SK-N-SH treated with all-trans-retinoic acid at 6 μM for 48 hours (cell line): ENCODE measurements around the gene SSR4.

Experiments used
- ATAC-seq: fragments of 200-7000 bp; cut with Tn5 transposase; 3 replicates; pipeline ENCODE4 v1.9.1; 2020; ENCODE audit warnings: mild to moderate bottlenecking, moderate library complexity
- ARNTL ChIP-seq: fragments of 450-650 bp; formaldehyde crosslinking; IDR thresholded peaks from 2 replicates; pipeline ENCODE4 v1.5.0; 2020; ENCODE audit warnings: low read depth, mild to moderate bottlenecking, moderate library complexity, borderline replicate concordance
- BACH2 ChIP-seq: fragments of 250-450 bp; sonication (Bioruptor Pico); IDR thresholded peaks from 2 replicates; pipeline ENCODE4 v1.9.0; 2021; ENCODE audit warnings: mild to moderate bottlenecking, borderline replicate concordance
- CREB5 ChIP-seq: fragments of 250-450 bp; sonication (Bioruptor Pico); IDR thresholded peaks from 2 replicates; pipeline ENCODE4 v1.5.1; 2020; ENCODE audit warnings: low read depth, mild to moderate bottlenecking, moderate library complexity
- CSDC2 ChIP-seq: fragments of 250-450 bp; sonication (Bioruptor Pico); IDR thresholded peaks from 2 replicates; pipeline ENCODE4 v1.5.0; 2020; ENCODE audit warnings: mild to moderate bottlenecking, moderate library complexity
- ESRRG ChIP-seq: fragments of 250-450 bp; sonication (Bioruptor Pico); IDR thresholded peaks from 2 replicates; pipeline ENCODE4 v1.6.1; 2021; ENCODE audit warnings: mild to moderate bottlenecking
- GLIS3 ChIP-seq: fragments of 250-450 bp; sonication (Bioruptor Pico); IDR thresholded peaks from 2 replicates; pipeline ENCODE4 v1.5.0; 2020; ENCODE audit warnings: mild to moderate bottlenecking, moderate library complexity
- ISL1 ChIP-seq: fragments of 250-450 bp; sonication (Bioruptor Pico); IDR thresholded peaks from 2 replicates; pipeline ENCODE4 v2.1.2; 2022; ENCODE audit warnings: mild to moderate bottlenecking, moderate library complexity
- OSR1 ChIP-seq: fragments of 250-450 bp; sonication (Bioruptor Pico); IDR thresholded peaks from 2 replicates; pipeline ENCODE4 v1.8.0; 2022; ENCODE audit warnings: moderate library complexity, mild to moderate bottlenecking, inconsistent platforms
- PATZ1 ChIP-seq: fragments of 250-450 bp; sonication (Bioruptor Pico); IDR thresholded peaks from 2 replicates; pipeline ENCODE4 v1.8.0; 2020; ENCODE audit warnings: mild to moderate bottlenecking, moderate library complexity, borderline replicate concordance
- POU6F1 ChIP-seq: fragments of 250-450 bp; sonication (Bioruptor Pico); IDR thresholded peaks from 2 replicates; pipeline ENCODE4 v1.8.0; 2021; ENCODE audit warnings: low read depth, mild to moderate bottlenecking, moderate library complexity, borderline replicate concordance
- PPARA ChIP-seq: fragments of 250-450 bp; sonication (Bioruptor Pico); IDR thresholded peaks from 2 replicates; pipeline ENCODE4 v1.5.0; 2020; ENCODE audit warnings: mild to moderate bottlenecking, borderline replicate concordance
- RARB ChIP-seq: fragments of 250-450 bp; sonication (Bioruptor Pico); IDR thresholded peaks from 2 replicates; pipeline ENCODE4 v1.8.0; 2021; ENCODE audit warnings: mild to moderate bottlenecking, moderate library complexity
- SNAI2 ChIP-seq: fragments of 250-450 bp; sonication (Bioruptor Pico); IDR thresholded peaks from 2 replicates; pipeline ENCODE4 v1.5.0; 2020; ENCODE audit warnings: mild to moderate bottlenecking, moderate library complexity
- TSHZ2 ChIP-seq: fragments of 250-450 bp; sonication (Bioruptor Pico); IDR thresholded peaks from 2 replicates; pipeline ENCODE4 v1.5.0; 2020; ENCODE audit warnings: mild to moderate bottlenecking, moderate library complexity
- ZFP3 ChIP-seq: fragments of 250-450 bp; sonication (Bioruptor Pico); IDR thresholded peaks from 2 replicates; pipeline ENCODE4 v1.5.0; 2020; ENCODE audit warnings: mild to moderate bottlenecking, moderate library complexity
- ZNF565 ChIP-seq: fragments of 450-650 bp; formaldehyde crosslinking; conservative IDR thresholded peaks from 2 replicates; pipeline ENCODE4 v1.5.0; 2020; ENCODE audit warnings: low read depth, mild to moderate bottlenecking, moderate library complexity
- ZNF70 ChIP-seq: fragments of 450-650 bp; formaldehyde crosslinking; IDR thresholded peaks from 2 replicates; pipeline ENCODE4 v1.5.0; 2020; ENCODE audit warnings: mild to moderate bottlenecking, moderate library complexity
- ZNF8 ChIP-seq: fragments of 450-650 bp; formaldehyde crosslinking; IDR thresholded peaks from 2 replicates; pipeline ENCODE4 v1.5.0; 2020; ENCODE audit warnings: mild to moderate bottlenecking, moderate library complexity

Gene SSR4

GRCh38 chrX:153764786-153765137, 29.7 kb upstream of the SSR4 start (continued):
- TF ChIP-seq PPARA (CRISPR knock-in tag) (no peak), GLIS3 (CRISPR knock-in tag) (no peak), SNAI2 (no peak), CSDC2 (CRISPR knock-in tag) (no peak)

DNA sequence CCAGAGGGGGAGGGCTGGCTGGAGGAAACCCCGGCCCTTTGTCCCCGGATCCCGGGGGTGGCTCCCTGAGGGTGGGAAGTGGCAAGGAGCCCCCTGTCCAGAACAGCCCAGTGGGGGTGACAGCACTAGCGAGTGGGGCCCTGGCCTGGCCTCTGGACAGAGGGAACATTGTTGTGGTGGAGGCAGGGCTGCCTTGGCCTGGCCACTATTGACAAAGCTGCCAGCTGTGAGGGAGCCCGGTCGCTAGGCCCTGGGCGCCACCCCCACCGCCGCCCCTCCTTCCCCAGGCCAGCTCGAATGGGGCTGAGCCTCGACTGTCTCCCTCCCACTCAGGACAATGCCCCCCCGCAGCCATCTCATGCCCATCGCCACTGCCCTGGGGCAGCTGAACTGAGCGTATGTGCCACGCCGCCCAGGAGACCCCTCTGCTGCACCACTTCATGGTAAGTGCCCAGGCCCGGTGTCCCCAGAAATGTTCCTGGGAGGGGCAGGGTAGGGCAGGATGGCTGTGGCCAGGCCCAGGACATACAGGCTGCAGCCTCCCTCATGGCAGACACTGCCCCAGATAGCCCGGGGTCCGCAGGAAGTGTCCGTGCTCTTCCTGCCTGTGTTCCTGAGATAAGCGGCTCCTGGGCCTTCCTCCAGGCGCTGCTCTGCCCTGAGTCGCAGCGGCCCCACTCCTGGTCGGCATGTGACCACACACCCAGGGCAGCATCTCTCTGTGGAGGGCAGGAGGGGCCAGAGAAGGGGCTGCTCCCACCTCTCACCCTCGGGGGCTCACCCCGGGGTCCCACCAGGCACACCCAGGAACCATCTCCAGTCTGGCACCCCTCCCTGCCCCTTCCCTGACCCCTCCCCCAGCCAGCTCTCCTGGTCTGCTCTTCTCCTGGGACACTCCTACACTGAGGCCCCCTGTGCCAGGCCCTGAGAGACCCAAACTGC, 29.1 kb upstream of the SSR4 start:
- TF ChIP-seq PPARA (CRISPR knock-in tag): no peak
- no peak for TF ChIP-seq CREB5
- TF ChIP-seq GLIS3 (CRISPR knock-in tag): no peak
- TF ChIP-seq PATZ1 (CRISPR knock-in tag): no peak
- TF ChIP-seq ZFP3: no peak
- TF ChIP-seq ZNF70: no peak
- TF ChIP-seq ZNF565: no peak
- no peak for TF ChIP-seq ZNF8 (CRISPR knock-in tag)
- TF ChIP-seq OSR1 (CRISPR knock-in tag): no peak
- no peak for TF ChIP-seq CSDC2 (CRISPR knock-in tag)

DNA sequence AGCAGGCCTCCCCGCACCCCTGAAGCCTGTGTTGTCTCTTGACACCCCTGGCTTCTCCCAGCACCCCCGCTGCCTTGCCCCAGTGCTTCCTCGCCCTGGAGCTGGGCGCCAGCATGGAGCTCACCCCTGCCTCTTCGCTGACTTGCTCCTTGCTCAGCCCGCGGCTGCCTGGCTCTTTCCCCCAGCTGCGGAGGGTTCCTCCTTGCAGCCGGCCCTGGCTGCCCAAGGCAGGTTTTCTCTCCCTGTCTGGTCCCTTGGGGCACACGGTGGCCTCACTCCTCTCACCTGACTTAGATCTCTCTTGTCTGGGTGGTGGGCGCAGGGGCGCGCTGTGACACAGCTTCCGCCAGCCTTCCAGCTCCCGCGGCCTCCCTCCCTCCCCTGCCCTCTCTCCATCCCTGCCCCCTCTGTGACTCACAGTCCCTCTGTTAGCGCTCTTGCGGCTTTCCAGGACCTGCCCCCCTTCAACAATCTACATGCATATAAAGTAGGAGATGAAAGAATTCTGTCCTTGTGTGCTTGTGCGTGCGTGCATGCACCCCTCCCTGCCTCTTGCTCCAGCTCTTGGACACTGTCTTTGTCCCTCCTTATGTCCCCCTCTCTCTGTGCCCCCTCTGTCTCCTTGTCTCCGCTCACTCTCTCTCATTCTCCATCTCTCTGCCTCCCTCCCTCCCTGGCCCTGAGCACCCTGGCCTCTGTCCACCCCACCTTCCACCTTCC, 28.2 kb upstream of the SSR4 start:
- TF ChIP-seq ZNF8 (CRISPR knock-in tag): no peak
- no peak for TF ChIP-seq ZNF70
- no peak for TF ChIP-seq ARNTL
- no peak for TF ChIP-seq RARB
- ATAC-seq: peak; percentile 74

More for the DNA sequence above, 29.1 kb upstream of the SSR4 start:
- ATAC-seq: peak; percentile 47

- TF ChIP-seq POU6F1 (CRISPR knock-in tag): no peak
- no peak for TF ChIP-seq BACH2 (CRISPR knock-in tag)
- TF ChIP-seq ZFP3: no peak
- no peak for TF ChIP-seq ZNF8 (CRISPR knock-in tag)
- no peak for TF ChIP-seq ARNTL
- no peak for TF ChIP-seq TSHZ2 (CRISPR knock-in tag)
- no peak for TF ChIP-seq SNAI2
- no peak for TF ChIP-seq ZNF565
- TF ChIP-seq CSDC2 (CRISPR knock-in tag): no peak
- TF ChIP-seq PATZ1 (CRISPR knock-in tag): no peak
- TF ChIP-seq ISL1 (CRISPR knock-in tag): no peak
- no peak for TF ChIP-seq ESRRG (CRISPR knock-in tag)
- ATAC-seq: no peak
Measured at GRCh38 chrX:153766871-153767673, 27.4 kb upstream of the SSR4 start.
